Fibroblast of lung (primary cell): Measurements from ENCODE around the gene AGAP1. TPM values are rescaled to one million over a fixed set of nuclear protein-coding genes. Genes with fewer than 3 reads are reported as not detected.

Experiments used
- DNase-seq, 2 donors: peaks; one replicate each; pipeline versions ENCODE4 v3.0.0 to v3.0.0-alpha.2; 2010; ENCODE audit warnings: low read depth in 2 of 2
- H2AFZ ChIP-seq: 2 replicates; pipeline ENCODE4 v1.5.1; 2012; ENCODE audit warnings: low read length, control low read depth, inconsistent platforms
- H3K27ac ChIP-seq: 2 replicates; pipeline ENCODE4 v1.5.1; 2011; ENCODE audit warnings: low read length, control low read depth; ENCODE audit not compliant: insufficient read depth
- H3K27me3 ChIP-seq: 2 replicates; pipeline ENCODE4 v1.5.1; 2011; ENCODE audit warnings: mild to moderate bottlenecking, low read length; ENCODE audit not compliant: control insufficient read depth, insufficient read depth
- H3K36me3 ChIP-seq: 2 replicates; pipeline ENCODE4 v1.5.1; 2011; ENCODE audit warnings: low read length; ENCODE audit not compliant: control insufficient read depth, insufficient read depth
- H3K4me1 ChIP-seq: 2 replicates; pipeline ENCODE4 v1.5.1; 2011; ENCODE audit warnings: low read length; ENCODE audit not compliant: control insufficient read depth, insufficient read depth; ENCODE audit errors: extremely low read depth
- H3K4me2 ChIP-seq: 2 replicates; pipeline ENCODE4 v1.5.1; 2011; ENCODE audit warnings: low read length, control low read depth; ENCODE audit not compliant: insufficient read depth; ENCODE audit errors: extremely low read depth
- H3K4me3 ChIP-seq, 4 experiments: fragments of 200-600 bp in 1 of 4; sonication (generic) in 1 of 4; replicated peaks in 1 of 4; 2 replicates each; pipeline ENCODE4 v1.5.1; 2011 to 2016; ENCODE audit warnings: low read length in 4 of 4, low read depth in 3 of 4, mild to moderate bottlenecking in 3 of 4, control low read depth in 2 of 4, inconsistent platforms in 1 of 4, mixed read lengths in 1 of 4; ENCODE audit not compliant: insufficient read depth in 1 of 4; ENCODE audit errors: control extremely low read depth in 1 of 4
- H3K79me2 ChIP-seq: 2 replicates; pipeline ENCODE4 v1.5.1; 2012; ENCODE audit warnings: mild to moderate bottlenecking, low read length, inconsistent platforms; ENCODE audit not compliant: control insufficient read depth, insufficient read depth
- H3K9ac ChIP-seq: 2 replicates; pipeline ENCODE4 v1.5.1; 2011; ENCODE audit warnings: mild to moderate bottlenecking, low read length, control low read depth; ENCODE audit not compliant: insufficient read depth
- H3K9me3 ChIP-seq: 2 replicates; pipeline ENCODE4 v1.5.1; 2012; ENCODE audit warnings: low read depth, low read length; ENCODE audit not compliant: control insufficient read depth, insufficient read depth
- H4K20me1 ChIP-seq: 2 replicates; pipeline ENCODE4 v1.5.1; 2011; ENCODE audit warnings: low read length; ENCODE audit not compliant: control insufficient read depth, insufficient read depth; ENCODE audit errors: extremely low read depth
- CTCF ChIP-seq, 2 donors: IDR thresholded peaks in 1 of 2; conservative IDR thresholded peaks in 1 of 2; 1 replicate in 1 of 2; 2 replicates in 1 of 2; pipeline ENCODE4 v1.5.1; 2011 to 2012; ENCODE audit warnings: low read length in 2 of 2, control low read depth in 1 of 2, inconsistent platforms in 1 of 2, low read depth in 1 of 2, mild to moderate bottlenecking in 1 of 2
- EZH2 ChIP-seq: IDR thresholded peaks from 2 replicates; pipeline ENCODE4 v1.5.1; 2012; ENCODE audit warnings: low read length, control low read depth, mild to moderate bottlenecking; ENCODE audit errors: missing control alignments
- polyA plus RNA-seq, 2 donors: library from polyadenylated mRNA; depleted of rRNA in 1 of 2; stranded (reverse) in 1 of 2; unstranded in 1 of 2; fragments of >200 nt; gene quantifications; 2 replicates each; pipeline ENCODE4 v1.2.1, GENCODE V29; 2011 to 2012; ENCODE audit warnings: missing spikeins in 1 of 2
- total RNA-seq: library from RNA; depleted of rRNA; stranded (reverse); fragments of >200 nt; gene quantifications from 2 replicates; pipeline ENCODE4 v1.2.1, GENCODE V29; 2014

The AGAP1 gene
- total and polyA plus RNA-seq, 2 donors (not counting 1 experiment from before 2014, with no cell fraction given): 10.6 to 14.0 TPM

DNA sequence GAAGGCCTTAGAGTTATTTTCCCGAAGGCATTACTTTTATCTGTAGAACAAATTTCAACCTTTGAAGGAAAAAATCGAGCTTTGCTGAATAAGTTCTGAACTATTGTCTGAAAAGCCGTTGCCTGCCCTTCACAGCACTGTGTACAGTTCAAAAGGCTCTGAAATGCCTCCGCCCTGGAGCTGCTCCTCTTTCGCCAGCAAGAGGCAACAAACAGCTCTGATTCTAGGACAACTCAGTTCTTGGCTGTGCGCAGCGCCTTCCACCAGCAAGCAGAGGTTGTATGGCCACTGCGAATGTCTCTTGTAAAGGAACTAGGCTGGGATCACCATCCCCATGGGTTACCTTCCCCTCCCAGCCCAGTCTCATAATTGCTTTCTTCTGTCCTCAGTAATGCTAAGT, 365.8 kb downstream of the AGAP1 start:
- no peak overlapping the region for H3K9ac ChIP-seq
- H3K79me2 ChIP-seq: no peaks in the 10 kb centered on the region
- no peak for DNase-seq
- TF ChIP-seq EZH2 (no peak), CTCF (conservative IDR thresholded peaks at IDR 0.05 in 1 of 2, IDR thresholded peaks at IDR 0.05 in 1 of 2; ENCODE audit: low read depth in 1 of 2, low read length in 2 of 2) (no peak)
- no peaks in the 10 kb centered on the region for H3K4me1 ChIP-seq
- H2AFZ ChIP-seq: no peak overlapping the region
- no peaks in the 10 kb centered on the region for H3K9me3 ChIP-seq
- H3K27ac ChIP-seq: no peak overlapping the region
- no peaks in the 10 kb centered on the region for H3K27me3 ChIP-seq
- no peaks in the 10 kb centered on the region for H4K20me1 ChIP-seq
- H3K4me3 ChIP-seq: no peak overlapping the region
- H3K36me3 ChIP-seq: no peaks in the 10 kb centered on the region
- H3K4me2 ChIP-seq: no peak overlapping the region

GRCh38 chr2:235860111-235860510, 366.3 kb downstream of the AGAP1 start:
- no peak for TF ChIP-seq CTCF (conservative IDR thresholded peaks at IDR 0.05 in 1 of 2, IDR thresholded peaks at IDR 0.05 in 1 of 2; ENCODE audit: low read depth in 1 of 2, low read length in 2 of 2)
- no peak for TF ChIP-seq EZH2
- H3K79me2 ChIP-seq: no peaks in the 10 kb centered on the region
- H3K27ac ChIP-seq: no peak overlapping the region
- no peak for DNase-seq
- no peak overlapping the region for H3K9ac ChIP-seq
- H4K20me1 ChIP-seq: no peaks in the 10 kb centered on the region
- H2AFZ ChIP-seq: no peak overlapping the region
- no peaks in the 10 kb centered on the region for H3K36me3 ChIP-seq
- H3K4me2 ChIP-seq: no peak overlapping the region
- H3K4me3 ChIP-seq: no peak overlapping the region
- no peaks in the 10 kb centered on the region for H3K9me3 ChIP-seq
- H3K27me3 ChIP-seq: no peaks in the 10 kb centered on the region
- H3K4me1 ChIP-seq: no peaks in the 10 kb centered on the region

GRCh38 chr2:235860871-235861270, 367.0 kb downstream of the AGAP1 start:
- Histone ChIP-seq H3K79me2 (no peaks in the 10 kb centered on the region), H3K27ac (no peak overlapping the region), H3K9me3 (no peaks in the 10 kb centered on the region), H3K4me2 (no peak overlapping the region), H3K4me3 (no peak overlapping the region), H3K9ac (no peak overlapping the region), H4K20me1 (no peaks in the 10 kb centered on the region), H3K4me1 (no peaks in the 10 kb centered on the region), H2AFZ (no peak overlapping the region), H3K36me3 (no peaks in the 10 kb centered on the region), H3K27me3 (no peaks in the 10 kb centered on the region)
- DNase-seq: peak in 1 of 2 donors; percentile 28
- no peak for TF ChIP-seq EZH2
- TF ChIP-seq CTCF (conservative IDR thresholded peaks at IDR 0.05 in 1 of 2, IDR thresholded peaks at IDR 0.05 in 1 of 2; ENCODE audit: low read depth in 1 of 2, low read length in 2 of 2): no peak
